GM21447 (cell line): Measurements from ENCODE around the gene ZNF175.

Experiments used
- ATAC-seq: cut with Tn5 transposase; IDR thresholded peaks from one replicate; pipeline ENCODE4 v1.9.1; 2021; ENCODE audit not compliant: unreplicated experiment

The ZNF175 gene

GRCh38 chr19:51549533-51550324 is 21.4 kb upstream of the ZNF175 start:
- no peak for ATAC-seq

GRCh38 chr19:51550848-51551672 is 20.0 kb upstream of the ZNF175 start:
- ATAC-seq = no peak

GRCh38 chr19:51551673-51552432 is 19.2 kb upstream of the ZNF175 start:
- no peak for ATAC-seq

GRCh38 chr19:51552608-51552995 is 18.5 kb upstream of the ZNF175 start:
- no peak for ATAC-seq

- no peak for ATAC-seq
These were observed 17.9 kb upstream of the ZNF175 start for GRCh38 chr19:51552996-51553725.

GRCh38 chr19:51559240-51559639 is 11.8 kb upstream of the ZNF175 start:
- no peak for ATAC-seq

GRCh38 chr19:51560339-51560738 is 10.7 kb upstream of the ZNF175 start:
- ATAC-seq = no peak

GRCh38 chr19:51564791-51565190 is 6.3 kb upstream of the ZNF175 start:
- ATAC-seq = no peak

- ATAC-seq = no peak
These were observed 5.5 kb upstream of the ZNF175 start for GRCh38 chr19:51565583-51565982.

GRCh38 chr19:51566489-51567100 is 4.5 kb upstream of the ZNF175 start:
- no peak for ATAC-seq

- no peak for ATAC-seq
These were observed 3.5 kb upstream of the ZNF175 start for GRCh38 chr19:51567583-51567982.

GRCh38 chr19:51568456-51568855 is 2.6 kb upstream of the ZNF175 start:
- ATAC-seq = no peak

GRCh38 chr19:51571599-51571998 is 516 bp downstream of the ZNF175 start:
- no peak for ATAC-seq

- ATAC-seq = no peak
These were observed 1.3 kb downstream of the ZNF175 start for GRCh38 chr19:51572410-51572809.

GRCh38 chr19:51572908-51573307 is 1.8 kb downstream of the ZNF175 start:
- no peak for ATAC-seq

- ATAC-seq = no peak
These were observed 2.2 kb downstream of the ZNF175 start for GRCh38 chr19:51573331-51573730.

- no peak for ATAC-seq
These were observed 5.8 kb downstream of the ZNF175 start for GRCh38 chr19:51576850-51577249.

GRCh38 chr19:51586103-51586728 is 15.1 kb downstream of the ZNF175 start:
- ATAC-seq = no peak

- no peak for ATAC-seq
These were observed 15.7 kb downstream of the ZNF175 start for GRCh38 chr19:51586799-51587198.
